ENCODE data around the gene ENOX1. TPM values are rescaled to one million over a fixed set of nuclear protein-coding genes. Genes with fewer than 3 reads are reported as not detected.
"Not testable (repeated sequence)": the region's sequence is repeated elsewhere in the genome, so short reads cannot be mapped to it uniquely, and the experiment has no call there.

ENOX1 gene
- total and polyA plus RNA-seq, 9 of the 15 experiments (the other 6 are each of a cell fraction or from before 2014, with no cell fraction given), result not detected

GRCh38 chr13:43170506-43170905 is 616.3 kb downstream of the ENOX1 start (continued):
- TF ChIP-seq BRCA1 (IDR thresholded peaks at IDR 0.05) (no peak), BRCA1 (CRISPR knock-in tag; IDR thresholded peaks at IDR 0.05) (no peak), THRB (CRISPR knock-in tag; conservative IDR thresholded peaks at IDR 0.05) (no peak)

DNA sequence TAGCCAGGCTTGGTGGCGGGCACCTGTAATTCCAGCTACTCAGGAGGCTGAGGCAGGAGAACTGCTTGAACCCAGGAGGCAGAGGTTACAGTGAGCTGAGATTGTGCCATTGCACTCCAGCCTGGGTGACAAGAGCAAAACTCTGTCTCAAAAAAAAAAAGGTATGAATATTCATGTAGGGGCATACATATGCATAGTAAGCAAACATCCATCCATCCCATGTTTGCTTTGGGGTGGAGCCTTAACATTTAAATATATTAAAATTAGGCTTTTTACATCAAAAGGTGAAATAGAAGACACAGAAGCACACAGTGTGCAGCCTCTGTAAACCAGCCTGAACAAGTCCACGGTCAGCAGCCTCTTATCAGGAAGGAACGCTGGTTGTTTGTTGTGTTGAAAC is 618.3 kb downstream of the ENOX1 start:
- 0% methylated on average over 1 of the region's 3 CpGs for WGBS (ENCODE audit: insufficient coverage, low coverage, missing lambda C conversion rate)
- H3K27me3 ChIP-seq (ENCODE audit: control insufficient read depth in 2 of 2, insufficient read depth in 2 of 2, low read length in 2 of 2); FAIRE-seq; intact Hi-C loops (cut with micrococcal nuclease); in situ Hi-C loops (cut with MboI); H3K27ac ChIP-seq (ENCODE audit: extremely low read depth, low read depth, low read length); H3K4me2 ChIP-seq (ENCODE audit: insufficient read depth, low read length); H3K9ac ChIP-seq (ENCODE audit: insufficient read depth in 1 of 2, low read depth in 2 of 2, low read length in 2 of 2); H3K9me1 ChIP-seq (ENCODE audit: control insufficient read depth, insufficient read depth, low read length); H3K4me3 ChIP-seq; H2AFZ ChIP-seq (ENCODE audit: low read depth, low read length); DNase-seq (ENCODE audit: extremely low read depth in 1 of 4, low spot score in 3 of 4); H3K4me1 ChIP-seq (replicated peaks in 1 of 2; ENCODE audit: control insufficient read depth in 2 of 2, insufficient read depth in 2 of 2, low read length in 2 of 2); BruUV-seq (replicated peaks); H4K20me1 ChIP-seq (replicated peaks; ENCODE audit: control insufficient read depth, insufficient read depth, low read length); POLR2A ChIA-PET; CTCF ChIA-PET (ENCODE audit: low intra/inter-chr PET ratio); H3K9me3 ChIP-seq (replicated peaks; ENCODE audit: control insufficient read depth, insufficient read depth, low read depth, low read length); H3K36me3 ChIP-seq (ENCODE audit: control insufficient read depth, insufficient read depth, low read length); ATAC-seq; H3K79me2 ChIP-seq (ENCODE audit: control insufficient read depth, insufficient read depth, low read length): not testable (repeated sequence)

- Histone ChIP-seq H3K9ac (ENCODE audit: insufficient read depth in 1 of 2, low read depth in 2 of 2, low read length in 2 of 2) (no peak overlapping the region), H3K9me3 (replicated peaks; ENCODE audit: control insufficient read depth, insufficient read depth, low read depth, low read length) (no peaks in the 10 kb centered on the region), H3K36me3 (ENCODE audit: control insufficient read depth, insufficient read depth, low read length) (no peaks in the 10 kb centered on the region), H3K4me1 (replicated peaks in 1 of 2; ENCODE audit: control insufficient read depth in 2 of 2, insufficient read depth in 2 of 2, low read length in 2 of 2) (no peaks in the 10 kb centered on the region), H3K4me2 (ENCODE audit: insufficient read depth, low read length) (no peak overlapping the region), H3K79me2 (ENCODE audit: control insufficient read depth, insufficient read depth, low read length) (no peaks in the 10 kb centered on the region), H3K9me1 (ENCODE audit: control insufficient read depth, insufficient read depth, low read length) (no peaks in the 10 kb centered on the region), H3K4me3 (no peak overlapping the region), H3K27me3 (ENCODE audit: control insufficient read depth in 2 of 2, insufficient read depth in 2 of 2, low read length in 2 of 2) (no peaks in the 10 kb centered on the region), H4K20me1 (replicated peaks; ENCODE audit: control insufficient read depth, insufficient read depth, low read length) (no peaks in the 10 kb centered on the region), H2AFZ (ENCODE audit: low read depth, low read length) (no peak overlapping the region), H3K27ac (ENCODE audit: extremely low read depth, low read depth, low read length) (no peak overlapping the region)
- no peak for DNase-seq (ENCODE audit: extremely low read depth in 1 of 4, low spot score in 3 of 4)
- no peak for ATAC-seq
- POLR2A ChIA-PET, result interaction anchor here (0.6 kb wide), 1 partner anchor 82 kb away, joined by 3 read pairs; no protein-coding TSS in a partner anchor
- BruUV-seq (replicated peaks), result no TSS peak
- intact Hi-C loops (cut with micrococcal nuclease), result no loop called here
- CTCF ChIA-PET (ENCODE audit: low intra/inter-chr PET ratio), result no interaction called here
- WGBS (ENCODE audit: insufficient coverage, low coverage, missing lambda C conversion rate), result 0% methylated on average over 2 of the region's 2 CpGs
- in situ Hi-C loops (cut with MboI), result no loop called here
- FAIRE-seq, result no peak
- no peak for TF ChIP-seq CREBBP (IDR thresholded peaks at IDR 0.05; ENCODE audit: low read depth, low read length)
- TF ChIP-seq SLC30A9 (CRISPR knock-in tag; IDR thresholded peaks at IDR 0.05), result no peak
- TF ChIP-seq DNMT1 (IDR thresholded peaks at IDR 0.05), result no peak
- TF ChIP-seq SIX5 (IDR thresholded peaks at IDR 0.05; ENCODE audit: borderline replicate concordance in 1 of 2, insufficient read depth in 1 of 2, low read depth in 1 of 2, low read length in 2 of 2), result no peak
- TF ChIP-seq CTBP1 (IDR thresholded peaks at IDR 0.05; ENCODE audit: borderline replicate concordance), result no peak
- no peak for TF ChIP-seq SMARCB1 (IDR thresholded peaks at IDR 0.05; ENCODE audit: insufficient read length, low read depth)
- TF ChIP-seq SAP30 (IDR thresholded peaks at IDR 0.05; ENCODE audit: borderline replicate concordance, insufficient read depth, low read depth, low read length, poor library complexity, severe bottlenecking), result no peak
- no peak for TF ChIP-seq ELF1 (tag; IDR thresholded peaks at IDR 0.05)
- no peak for TF ChIP-seq LARP7 (IDR thresholded peaks at IDR 0.05)
- no peak for TF ChIP-seq NEUROD1 (IDR thresholded peaks at IDR 0.05; ENCODE audit: borderline replicate concordance, low read depth, low read length, partially characterized antibody)
- TF ChIP-seq POLR3A (IDR thresholded peaks at IDR 0.05; ENCODE audit: borderline replicate concordance, extremely low read depth, insufficient read depth, insufficient read length), result no peak
- TF ChIP-seq XRCC4 (IDR thresholded peaks at IDR 0.05; ENCODE audit: extremely low read depth, insufficient read depth, insufficient read length), result no peak
These were observed 619.0 kb downstream of the ENOX1 start for GRCh38 chr13:43167731-43168130.
